Amniotic stem cell (primary cell): ENCODE data around the gene CLEC16A.

ENCODE experiments used
- DNase-seq: peaks from one replicate; lab custom pipeline; 2025; lab: John Stamatoyannopoulos, UW

CLEC16A gene

GRCh38 chr16:11045846-11046245, 101.5 kb downstream of the CLEC16A start:
- DNase-seq, result no peak

GRCh38 chr16:11046382-11046931, 102.1 kb downstream of the CLEC16A start:
- DNase-seq, result no peak

- DNase-seq, result peak; percentile 71
These were observed 102.7 kb downstream of the CLEC16A start for GRCh38 chr16:11047057-11047456.

GRCh38 chr16:11047939-11048800, 103.8 kb downstream of the CLEC16A start:
- DNase-seq, result no peak

GRCh38 chr16:11049396-11050059, 105.2 kb downstream of the CLEC16A start:
- no peak for DNase-seq

GRCh38 chr16:11050536-11050935, 106.2 kb downstream of the CLEC16A start:
- no peak for DNase-seq

- no peak for DNase-seq
These were observed 106.6 kb downstream of the CLEC16A start for GRCh38 chr16:11050944-11051343.

- no peak for DNase-seq
These were observed 107.1 kb downstream of the CLEC16A start for GRCh38 chr16:11051430-11051829.

- DNase-seq, result no peak
These were observed 107.8 kb downstream of the CLEC16A start for GRCh38 chr16:11051879-11052808.

- no peak for DNase-seq
These were observed 109.6 kb downstream of the CLEC16A start for GRCh38 chr16:11053916-11054460.

GRCh38 chr16:11056090-11056992, 112.0 kb downstream of the CLEC16A start:
- DNase-seq, result no peak

- no peak for DNase-seq
These were observed 112.8 kb downstream of the CLEC16A start for GRCh38 chr16:11056993-11057649.

GRCh38 chr16:11057711-11058345, 113.5 kb downstream of the CLEC16A start:
- no peak for DNase-seq

GRCh38 chr16:11058832-11059231, 114.5 kb downstream of the CLEC16A start:
- no peak for DNase-seq

GRCh38 chr16:11059588-11059987, 115.2 kb downstream of the CLEC16A start:
- no peak for DNase-seq

GRCh38 chr16:11060364-11060763, 116.0 kb downstream of the CLEC16A start:
- no peak for DNase-seq

GRCh38 chr16:11060842-11061241, 116.5 kb downstream of the CLEC16A start:
- no peak for DNase-seq

- DNase-seq, result no peak
These were observed 117.4 kb downstream of the CLEC16A start for GRCh38 chr16:11061629-11062270.
